Liver (tissue), 9 donors: ENCODE results near the gene HCCS. TPM values are rescaled to one million over a fixed set of nuclear protein-coding genes. Genes with fewer than 3 reads are reported as not detected.
"Not testable (repeated sequence)": the region's sequence is repeated elsewhere in the genome, so short reads cannot be mapped to it uniquely, and the experiment has no call there.

Source experiments
- DNase-seq: peaks from one replicate; pipeline ENCODE4 v3.0.0-alpha.2; 2017; ENCODE audit warnings: low spot score
- H3K27ac ChIP-seq, 2 donors: one replicate each; pipeline ENCODE4 v1.7.0; 2013; ENCODE audit warnings: inconsistent platforms in 2 of 2, low read length in 2 of 2, control low read depth in 1 of 2, low read depth in 1 of 2, mild to moderate bottlenecking in 1 of 2
- H3K27me3 ChIP-seq, 4 donors: one replicate each; pipeline versions ENCODE4 v1.6.1 to v1.7.0; 2013; ENCODE audit warnings: low read length in 3 of 4, inconsistent platforms in 1 of 4, mild to moderate bottlenecking in 1 of 4, moderate library complexity in 1 of 4; ENCODE audit not compliant: control insufficient read depth in 4 of 4, insufficient read depth in 4 of 4
- H3K36me3 ChIP-seq, 4 donors: one replicate each; pipeline versions ENCODE4 v1.6.1 to v1.7.0; 2013; ENCODE audit warnings: low read length in 3 of 4, mild to moderate bottlenecking in 3 of 4, low read depth in 1 of 4, moderate library complexity in 1 of 4; ENCODE audit not compliant: control insufficient read depth in 4 of 4, insufficient read depth in 3 of 4
- H3K4me1 ChIP-seq, 4 donors: one replicate each; pipeline versions ENCODE4 v1.6.1 to v1.7.0; 2013; ENCODE audit warnings: low read length in 3 of 4, mild to moderate bottlenecking in 3 of 4, moderate library complexity in 1 of 4; ENCODE audit not compliant: control insufficient read depth in 4 of 4, insufficient read depth in 4 of 4
- H3K4me3 ChIP-seq, 3 donors: one replicate each; pipeline versions ENCODE4 v1.6.1 to v1.7.0; 2013; ENCODE audit warnings: low read length in 3 of 3, control low read depth in 1 of 3, low read depth in 1 of 3, mild to moderate bottlenecking in 1 of 3
- H3K9ac ChIP-seq, 2 donors: one replicate each; pipeline ENCODE4 v1.7.0; 2013; ENCODE audit warnings: low read length in 2 of 2, mild to moderate bottlenecking in 2 of 2, moderate library complexity in 2 of 2, control low read depth in 1 of 2, low read depth in 1 of 2
- H3K9me3 ChIP-seq, 4 donors: one replicate each; pipeline versions ENCODE4 v1.6.1 to v1.7.0; 2013; ENCODE audit warnings: low read length in 3 of 4; ENCODE audit not compliant: control insufficient read depth in 4 of 4
- CTCF ChIP-seq: fragments of 150-350 bp; IDR thresholded peaks from 2 replicates; pipeline ENCODE4 v1.5.1; 2017; ENCODE audit warnings: improper control_type of control experiment, low read depth, low read length; ENCODE audit not compliant: missing input control
- EGR1 ChIP-seq, 2 donors: IDR thresholded peaks; 2 replicates each; pipeline ENCODE4 v1.6.1; 2016 to 2018; ENCODE audit warnings: antibody characterized with exemption in 2 of 2, low read depth in 2 of 2
- FOXA1 ChIP-seq: IDR thresholded peaks from 2 replicates; pipeline ENCODE4 v1.6.1; 2016; ENCODE audit warnings: antibody characterized with exemption
- FOXA2 ChIP-seq: IDR thresholded peaks from 2 replicates; pipeline ENCODE4 v1.6.1; 2016; ENCODE audit warnings: antibody characterized with exemption
- GABPA ChIP-seq, 2 donors: IDR thresholded peaks in 1 of 2; conservative IDR thresholded peaks in 1 of 2; 2 replicates each; pipeline ENCODE4 v1.6.1; 2016; ENCODE audit warnings: antibody characterized with exemption in 2 of 2, mild to moderate bottlenecking in 1 of 2, moderate library complexity in 1 of 2
- HNF4A ChIP-seq, 2 donors: conservative IDR thresholded peaks; 2 replicates each; pipeline ENCODE4 v1.6.1; 2016; ENCODE audit warnings: antibody characterized with exemption in 2 of 2, mild to moderate bottlenecking in 2 of 2
- HNF4G ChIP-seq: IDR thresholded peaks from 2 replicates; pipeline ENCODE4 v1.6.1; 2016; ENCODE audit warnings: antibody characterized with exemption
- JUND ChIP-seq, 2 donors: IDR thresholded peaks; 2 replicates each; pipeline ENCODE4 v1.6.1; 2016; ENCODE audit warnings: antibody characterized with exemption in 2 of 2
- RAD21 ChIP-seq, 2 donors: IDR thresholded peaks; 2 replicates each; pipeline ENCODE4 v1.6.1; 2016; ENCODE audit warnings: antibody characterized with exemption in 2 of 2, mild to moderate bottlenecking in 2 of 2
- REST ChIP-seq: IDR thresholded peaks from 2 replicates; pipeline ENCODE4 v1.6.1; 2016; ENCODE audit warnings: antibody characterized with exemption, mild to moderate bottlenecking
- SP1 ChIP-seq: IDR thresholded peaks from 2 replicates; pipeline ENCODE4 v1.6.1; 2018; ENCODE audit warnings: antibody characterized with exemption, mild to moderate bottlenecking
- TAF1 ChIP-seq: conservative IDR thresholded peaks from 2 replicates; pipeline ENCODE4 v1.6.1; 2016; ENCODE audit warnings: antibody characterized with exemption, mild to moderate bottlenecking
- YY1 ChIP-seq: IDR thresholded peaks from 2 replicates; pipeline ENCODE4 v1.6.1; 2016; ENCODE audit warnings: antibody characterized with exemption, mild to moderate bottlenecking
- WGBS: extraction: QIAGEN DNeasy Blood & Tissue Kit; methylation state at CpG from one replicate; pipeline ENCODE4 v1.1.7; 2013; 5-methylcytosine and 5-hydroxymethylcytosine counted together
- polyA plus RNA-seq, 2 donors: library from polyadenylated mRNA; stranded (reverse) in 1 of 2; unstranded in 1 of 2; fragments of 200-250 nt in 1 of 2; fragments of >200 nt in 1 of 2; fragmentation: Nextera tagmentation in 1 of 2; extraction: Ambion mirVana in 1 of 2; gene quantifications; one replicate each; pipeline versions ENCODE4 v1.2.1 to v1.2.3, GENCODE V29; 2013 to 2015
- total RNA-seq, 2 donors: library from RNA; depleted of rRNA; stranded (reverse); fragments of >200 nt; gene quantifications; one replicate each; pipeline ENCODE4 v1.2.3, GENCODE V29; 2014
- TF ChIP-seq, protein P1 (sequence below): IDR thresholded peaks from 2 replicates; pipeline ENCODE4 v1.6.1; 2016; ENCODE audit warnings: antibody characterized with exemption
- TF ChIP-seq, protein P2 (sequence below): IDR thresholded peaks from 2 replicates; pipeline ENCODE4 v1.6.1; 2016; ENCODE audit warnings: antibody characterized with exemption
- donor health status: healthy.
- donor health status: healthy.
- donor health status: healthy.
- donor health status: healthy.
- donor health status: healthy.

HCCS gene
- total and polyA plus RNA-seq, 4 donors, result 11.2 to 16.0 (median 14.3) TPM

- H3K27ac ChIP-seq, result no peak overlapping the region
- no peaks in the 10 kb centered on the region for H3K9me3 ChIP-seq
- 65% methylated on average over 8 of the region's 8 CpGs for WGBS
- H3K4me1 ChIP-seq, result peaks cover 4 to 14% (median 7%) of the 10 kb centered on the region in 4 donors
- H3K27me3 ChIP-seq, result no peaks in the 10 kb centered on the region
- H3K36me3 ChIP-seq, result peaks cover 3 to 41% (median 37%) of the 10 kb centered on the region in 4 donors
- no peak for DNase-seq
- no peak overlapping the region for H3K4me3 ChIP-seq
- TF ChIP-seq GABPA (IDR thresholded peaks at IDR 0.05 in 1 of 2, conservative IDR thresholded peaks at IDR 0.05 in 1 of 2), result no peak
- no peak for TF ChIP-seq CTCF
- no peak for TF ChIP-seq RAD21 (IDR thresholded peaks at IDR 0.05)
- TF ChIP-seq, protein P1, sequence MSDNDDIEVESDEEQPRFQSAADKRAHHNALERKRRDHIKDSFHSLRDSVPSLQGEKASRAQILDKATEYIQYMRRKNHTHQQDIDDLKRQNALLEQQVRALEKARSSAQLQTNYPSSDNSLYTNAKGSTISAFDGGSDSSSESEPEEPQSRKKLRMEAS, result no peak
- TF ChIP-seq TAF1, result no peak
- TF ChIP-seq YY1, result no peak
- TF ChIP-seq REST, result no peak
- H3K9ac ChIP-seq, result no peak overlapping the region
Measured at GRCh38 chrX:11119313-11119943, 8.3 kb downstream of the HCCS start.

GRCh38 chrX:11123087-11123486 is 12.0 kb downstream of the HCCS start:
- H3K36me3 ChIP-seq, result peaks cover 2 to 22% (median 17%) of the 10 kb centered on the region in 4 donors
- H3K4me3 ChIP-seq, H3K27me3 ChIP-seq, H3K9ac ChIP-seq, DNase-seq, H3K9me3 ChIP-seq, H3K27ac ChIP-seq: not testable (repeated sequence)
- 93% methylated on average over 6 of the region's 6 CpGs for WGBS
- peaks cover 4 to 12% (median 6%) of the 10 kb centered on the region in 4 donors for H3K4me1 ChIP-seq

DNA sequence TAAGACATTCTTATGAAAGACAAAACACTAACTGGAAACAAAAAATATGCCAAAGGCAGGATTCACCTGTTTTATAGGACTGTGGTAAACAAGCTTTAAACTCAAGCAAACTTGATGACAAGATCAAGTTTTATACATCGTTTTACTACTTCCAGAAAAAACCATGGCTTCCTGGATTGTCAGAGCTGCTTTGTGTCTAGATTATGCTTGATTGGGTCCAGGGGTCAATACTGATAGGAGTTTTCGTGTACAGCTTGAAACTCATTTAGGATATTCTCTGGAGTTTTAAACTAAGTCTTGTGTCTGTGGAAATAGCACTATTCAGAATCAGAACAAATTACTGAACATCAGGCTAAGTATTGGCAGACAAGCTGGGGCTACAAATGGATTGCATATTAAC is 13.0 kb downstream of the HCCS start:
- DNase-seq, result no peak
- peaks cover 0 to 7% (median 2%) of the 10 kb centered on the region in 4 donors for H3K4me1 ChIP-seq
- peaks cover 2 to 12% (median 11%) of the 10 kb centered on the region in 4 donors for H3K36me3 ChIP-seq
- H3K27me3 ChIP-seq, result no peaks in the 10 kb centered on the region
- no peak overlapping the region for H3K27ac ChIP-seq
- H3K4me3 ChIP-seq, result no peak overlapping the region
- no peak overlapping the region for H3K9ac ChIP-seq
- WGBS, result 45% methylated on average over 2 of the region's 2 CpGs
- no peaks in the 10 kb centered on the region for H3K9me3 ChIP-seq
- TF ChIP-seq TAF1, result no peak
- TF ChIP-seq CTCF, result no peak
- TF ChIP-seq HNF4G, result no peak
- TF ChIP-seq EGR1 (IDR thresholded peaks at IDR 0.05; ENCODE audit: low read depth in 2 of 2), result no peak
- TF ChIP-seq SP1, result no peak
- no peak for TF ChIP-seq FOXA2
- TF ChIP-seq FOXA1, result no peak
- TF ChIP-seq, protein P2, sequence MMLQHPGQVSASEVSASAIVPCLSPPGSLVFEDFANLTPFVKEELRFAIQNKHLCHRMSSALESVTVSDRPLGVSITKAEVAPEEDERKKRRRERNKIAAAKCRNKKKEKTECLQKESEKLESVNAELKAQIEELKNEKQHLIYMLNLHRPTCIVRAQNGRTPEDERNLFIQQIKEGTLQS, result no peak
- no peak for TF ChIP-seq REST
- TF ChIP-seq HNF4A (conservative IDR thresholded peaks at IDR 0.05), result no peak
- TF ChIP-seq JUND (IDR thresholded peaks at IDR 0.05), result no peak
- TF ChIP-seq YY1, result no peak
